SKM-1 (cell line): Measurements from ENCODE around the gene SNX33.
"Not testable (repeated sequence)": the region's sequence is repeated elsewhere in the genome, so short reads cannot be mapped to it uniquely, and the experiment has no call there.

Source experiments
- DNase-seq: peaks from one replicate; lab custom pipeline; 2025; ENCODE audit not compliant: unreplicated experiment; lab: John Stamatoyannopoulos, UW

The SNX33 gene

GRCh38 chr15:75661100-75661755, 13.5 kb downstream of the SNX33 start:
- DNase-seq: no peak

- DNase-seq: no peak
These were observed 14.0 kb downstream of the SNX33 start for GRCh38 chr15:75661756-75662140.

- DNase-seq: no peak
These were observed 15.3 kb downstream of the SNX33 start for GRCh38 chr15:75662823-75663519.

- no peak for DNase-seq
These were observed 16.3 kb downstream of the SNX33 start for GRCh38 chr15:75663931-75664421.

GRCh38 chr15:75666823-75667501, 19.2 kb downstream of the SNX33 start:
- DNase-seq: no peak

GRCh38 chr15:75669191-75669878, 21.6 kb downstream of the SNX33 start:
- no peak for DNase-seq

- DNase-seq: no peak
These were observed 22.1 kb downstream of the SNX33 start for GRCh38 chr15:75669879-75670212.

- DNase-seq: no peak
These were observed 24.3 kb downstream of the SNX33 start for GRCh38 chr15:75671730-75672602.

GRCh38 chr15:75672646-75673425, 25.1 kb downstream of the SNX33 start:
- no peak for DNase-seq

GRCh38 chr15:75673426-75674235, 25.9 kb downstream of the SNX33 start:
- no peak for DNase-seq

GRCh38 chr15:75674366-75674765, 26.7 kb downstream of the SNX33 start:
- DNase-seq: no peak

- DNase-seq: no peak
These were observed 28.1 kb downstream of the SNX33 start for GRCh38 chr15:75675579-75676404.

GRCh38 chr15:75676688-75677464, 29.2 kb downstream of the SNX33 start:
- DNase-seq: no peak

GRCh38 chr15:75677465-75678323, 30.0 kb downstream of the SNX33 start:
- no peak for DNase-seq

- DNase-seq: not testable (repeated sequence)
These were observed 30.6 kb downstream of the SNX33 start for GRCh38 chr15:75678324-75678690.

GRCh38 chr15:75680007-75680789, 32.5 kb downstream of the SNX33 start:
- no peak for DNase-seq
